ENCODE results near the gene PGLYRP2.

GRCh38 chr19:15448778-15449619 is 30.3 kb downstream of the PGLYRP2 start:
- 0 out of 2 replicates have a peak, but pooled peaks have one; percentile 24 for TF ChIP-seq CTCF (tag by site-specific recombination; IDR thresholded peaks at IDR 0.05)
- TF ChIP-seq ZBTB8A (tag by site-specific recombination; IDR thresholded peaks at IDR 0.05), result no peak
